ENCODE results near the gene NR2C2.
"Not testable (repeated sequence)": the region's sequence is repeated elsewhere in the genome, so short reads cannot be mapped to it uniquely, and the experiment has no call there.

The NR2C2 gene

DNA sequence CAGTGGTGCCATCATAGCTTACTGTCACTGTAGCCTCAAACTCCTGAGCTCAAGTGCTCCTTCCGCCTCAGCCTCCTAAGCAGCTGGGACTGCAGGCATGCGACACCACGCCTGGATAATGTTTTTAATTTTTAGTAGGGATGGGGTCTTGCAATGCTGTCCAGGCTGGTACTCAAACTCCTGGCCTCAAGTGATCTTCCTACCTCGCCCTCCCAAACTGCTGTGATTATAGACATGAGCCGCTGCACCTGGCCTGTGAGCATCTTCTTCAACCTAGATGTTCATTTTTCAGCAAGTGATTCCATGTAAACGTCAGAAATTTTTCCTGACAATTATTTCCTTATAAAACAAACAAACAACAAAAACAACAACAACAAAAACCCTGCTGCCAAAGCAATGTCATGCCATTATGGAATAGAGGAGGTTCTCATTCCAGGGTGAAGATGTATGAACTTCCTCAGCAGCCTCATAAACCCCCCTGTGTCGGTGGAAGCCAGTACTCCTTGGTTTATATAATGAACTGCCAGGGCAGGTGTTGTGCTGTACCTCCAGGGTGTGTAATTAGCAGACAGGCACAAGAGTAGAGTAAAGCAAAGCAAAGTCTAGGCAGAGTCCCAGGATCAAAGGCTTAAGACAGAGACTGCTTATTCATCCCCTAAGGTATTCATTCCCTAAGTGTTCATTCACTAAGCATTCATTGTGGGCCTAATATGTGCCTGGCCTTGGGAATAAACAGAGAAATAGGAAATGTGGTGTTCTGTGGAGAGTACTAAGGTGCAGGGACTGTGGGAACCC, 44.6 kb downstream of the NR2C2 start:
- DNase-seq (ENCODE audit: low read depth), result no peak
- no peak overlapping the region for H3K4me3 ChIP-seq (ENCODE audit: low read depth, low read length)
- TF ChIP-seq, protein P1, sequence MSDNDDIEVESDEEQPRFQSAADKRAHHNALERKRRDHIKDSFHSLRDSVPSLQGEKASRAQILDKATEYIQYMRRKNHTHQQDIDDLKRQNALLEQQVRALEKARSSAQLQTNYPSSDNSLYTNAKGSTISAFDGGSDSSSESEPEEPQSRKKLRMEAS (IDR thresholded peaks at IDR 0.05; ENCODE audit: low read depth, low read length), result no peak
- TF ChIP-seq POLR2A (IDR thresholded peaks at IDR 0.05; ENCODE audit: extremely low read depth, insufficient read length) (no peak), MYC (IDR thresholded peaks at IDR 0.05; ENCODE audit: low read depth, low read length) (no peak)
- TF ChIP-seq, protein P2, sequence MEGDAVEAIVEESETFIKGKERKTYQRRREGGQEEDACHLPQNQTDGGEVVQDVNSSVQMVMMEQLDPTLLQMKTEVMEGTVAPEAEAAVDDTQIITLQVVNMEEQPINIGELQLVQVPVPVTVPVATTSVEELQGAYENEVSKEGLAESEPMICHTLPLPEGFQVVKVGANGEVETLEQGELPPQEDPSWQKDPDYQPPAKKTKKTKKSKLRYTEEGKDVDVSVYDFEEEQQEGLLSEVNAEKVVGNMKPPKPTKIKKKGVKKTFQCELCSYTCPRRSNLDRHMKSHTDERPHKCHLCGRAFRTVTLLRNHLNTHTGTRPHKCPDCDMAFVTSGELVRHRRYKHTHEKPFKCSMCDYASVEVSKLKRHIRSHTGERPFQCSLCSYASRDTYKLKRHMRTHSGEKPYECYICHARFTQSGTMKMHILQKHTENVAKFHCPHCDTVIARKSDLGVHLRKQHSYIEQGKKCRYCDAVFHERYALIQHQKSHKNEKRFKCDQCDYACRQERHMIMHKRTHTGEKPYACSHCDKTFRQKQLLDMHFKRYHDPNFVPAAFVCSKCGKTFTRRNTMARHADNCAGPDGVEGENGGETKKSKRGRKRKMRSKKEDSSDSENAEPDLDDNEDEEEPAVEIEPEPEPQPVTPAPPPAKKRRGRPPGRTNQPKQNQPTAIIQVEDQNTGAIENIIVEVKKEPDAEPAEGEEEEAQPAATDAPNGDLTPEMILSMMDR (IDR thresholded peaks at IDR 0.05; ENCODE audit: low read depth, low read length), result no peak

DNA sequence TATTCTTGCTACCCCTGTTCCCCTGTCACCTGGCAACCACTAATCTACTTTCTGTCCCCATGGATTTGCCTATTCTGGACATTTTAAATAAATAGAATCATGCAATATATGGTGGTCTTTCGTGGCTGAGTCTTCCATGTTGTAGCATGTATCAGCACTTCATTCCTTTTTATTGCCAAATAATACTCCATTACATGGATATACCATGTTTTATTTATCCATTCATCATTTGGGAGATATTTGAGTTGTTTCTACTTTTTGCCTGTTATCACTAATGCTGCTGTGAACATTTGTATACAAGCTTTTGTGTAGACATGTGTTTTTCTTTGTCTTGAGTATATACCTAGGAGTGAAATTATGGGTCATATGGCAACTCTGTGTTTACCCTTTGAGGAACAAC, 50.6 kb downstream of the NR2C2 start:
- no peak for DNase-seq (ENCODE audit: low read depth)
- no peak for TF ChIP-seq POLR2A (IDR thresholded peaks at IDR 0.05; ENCODE audit: extremely low read depth, insufficient read length)
- no peak for TF ChIP-seq MYC (IDR thresholded peaks at IDR 0.05; ENCODE audit: low read depth, low read length)
- TF ChIP-seq, protein P1 (IDR thresholded peaks at IDR 0.05; ENCODE audit: low read depth, low read length), result no peak
- TF ChIP-seq, protein P2 (IDR thresholded peaks at IDR 0.05; ENCODE audit: low read depth, low read length), result no peak
- no peak overlapping the region for H3K4me3 ChIP-seq (ENCODE audit: low read depth, low read length)

DNA sequence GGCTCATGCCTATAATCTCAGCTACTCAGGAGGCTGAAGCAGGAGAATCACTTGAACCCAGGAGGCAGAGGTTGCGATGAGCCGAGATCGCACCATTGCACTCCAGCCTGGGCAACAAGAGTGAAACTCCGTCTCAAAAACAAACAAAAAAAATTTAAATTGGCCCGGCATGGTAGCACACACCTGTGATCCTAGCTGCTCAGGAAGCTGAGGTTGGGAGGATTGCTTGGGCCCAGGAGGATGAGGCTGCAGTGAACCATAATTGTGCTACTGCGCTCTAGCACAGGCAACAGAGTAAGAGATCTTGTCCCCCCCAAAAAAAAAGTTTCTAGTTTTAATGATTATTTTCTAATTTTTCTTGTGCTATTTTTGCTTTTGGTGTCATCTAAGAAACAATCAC, 51.8 kb downstream of the NR2C2 start:
- not testable (repeated sequence) for DNase-seq (ENCODE audit: low read depth); H3K4me3 ChIP-seq (ENCODE audit: low read depth, low read length)

DNA sequence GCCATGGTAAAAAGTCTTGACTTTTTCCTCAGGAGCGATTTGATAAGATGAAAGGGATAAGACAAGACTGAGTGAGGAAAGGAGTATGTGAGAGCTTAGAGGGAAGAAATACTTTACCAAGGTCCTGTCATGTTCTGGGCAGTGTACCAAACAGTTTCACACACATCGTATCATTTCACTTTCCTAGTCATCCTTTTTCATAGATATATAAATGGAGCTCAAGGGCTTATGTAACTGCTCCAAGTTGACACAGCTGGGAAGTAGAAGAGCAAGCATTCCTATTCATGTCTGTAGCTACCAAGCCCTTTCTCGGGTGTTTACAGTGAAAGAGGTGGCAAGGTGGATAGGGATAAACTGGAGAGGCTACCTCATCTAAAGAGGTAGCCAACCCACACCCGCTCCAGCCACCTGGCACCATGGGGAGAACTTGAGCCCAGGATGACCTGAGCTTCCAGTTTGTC, 60.3 kb downstream of the NR2C2 start:
- H3K4me3 ChIP-seq (ENCODE audit: low read depth, low read length), result no peak overlapping the region
- DNase-seq (ENCODE audit: low read depth), result no peak
- TF ChIP-seq POLR2A (IDR thresholded peaks at IDR 0.05; ENCODE audit: extremely low read depth, insufficient read length) (no peak), MYC (IDR thresholded peaks at IDR 0.05; ENCODE audit: low read depth, low read length) (no peak)
- TF ChIP-seq, protein P2 (IDR thresholded peaks at IDR 0.05; ENCODE audit: low read depth, low read length), result no peak
- TF ChIP-seq, protein P1 (IDR thresholded peaks at IDR 0.05; ENCODE audit: low read depth, low read length), result no peak

DNA sequence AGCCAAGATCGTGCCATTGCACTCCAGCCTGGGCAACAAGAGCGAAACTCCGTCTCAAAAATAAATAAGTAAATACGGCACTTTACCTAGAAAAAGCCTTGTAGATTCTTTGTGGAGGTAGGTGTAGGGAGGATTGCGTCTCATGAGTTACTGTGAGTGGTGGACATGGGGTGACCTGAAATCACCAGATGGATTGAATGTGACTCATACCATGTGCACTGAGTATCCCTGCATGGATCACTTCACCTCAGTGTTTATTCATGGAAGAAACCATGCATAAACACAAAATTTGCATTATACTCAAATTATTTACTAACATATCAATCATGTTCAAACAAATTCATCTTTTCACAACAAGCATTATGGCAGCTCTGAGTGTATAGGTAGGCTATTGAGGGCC, 61.8 kb downstream of the NR2C2 start:
- TF ChIP-seq MYC (IDR thresholded peaks at IDR 0.05; ENCODE audit: low read depth, low read length), result no peak
- no peak for DNase-seq (ENCODE audit: low read depth)
- H3K4me3 ChIP-seq (ENCODE audit: low read depth, low read length), result no peak overlapping the region

DNA sequence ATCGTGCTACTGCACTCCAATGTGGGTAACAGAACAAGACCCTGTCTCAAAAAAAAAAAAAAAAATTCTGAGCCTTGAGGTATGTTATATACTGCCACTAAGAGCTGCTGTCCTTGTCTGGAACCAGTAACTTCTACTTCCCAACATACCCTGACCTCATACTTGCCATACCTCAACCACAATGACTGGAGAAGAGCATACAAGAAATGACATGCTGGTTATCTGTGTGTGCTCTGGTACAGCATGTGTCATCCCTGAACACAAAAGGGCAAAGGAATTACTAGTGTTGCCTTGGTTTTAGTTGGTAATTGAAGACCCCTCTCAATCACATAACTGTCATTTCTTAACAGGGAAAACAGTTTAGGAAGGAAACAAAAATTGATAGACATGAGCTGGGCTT, 63.3 kb downstream of the NR2C2 start:
- no peak overlapping the region for H3K4me3 ChIP-seq (ENCODE audit: low read depth, low read length)
- no peak for DNase-seq (ENCODE audit: low read depth)
- TF ChIP-seq, protein P2 (IDR thresholded peaks at IDR 0.05; ENCODE audit: low read depth, low read length), result no peak
- TF ChIP-seq MYC (IDR thresholded peaks at IDR 0.05; ENCODE audit: low read depth, low read length) (no peak), POLR2A (IDR thresholded peaks at IDR 0.05; ENCODE audit: extremely low read depth, insufficient read length) (no peak)
- TF ChIP-seq, protein P1 (IDR thresholded peaks at IDR 0.05; ENCODE audit: low read depth, low read length), result no peak

DNA sequence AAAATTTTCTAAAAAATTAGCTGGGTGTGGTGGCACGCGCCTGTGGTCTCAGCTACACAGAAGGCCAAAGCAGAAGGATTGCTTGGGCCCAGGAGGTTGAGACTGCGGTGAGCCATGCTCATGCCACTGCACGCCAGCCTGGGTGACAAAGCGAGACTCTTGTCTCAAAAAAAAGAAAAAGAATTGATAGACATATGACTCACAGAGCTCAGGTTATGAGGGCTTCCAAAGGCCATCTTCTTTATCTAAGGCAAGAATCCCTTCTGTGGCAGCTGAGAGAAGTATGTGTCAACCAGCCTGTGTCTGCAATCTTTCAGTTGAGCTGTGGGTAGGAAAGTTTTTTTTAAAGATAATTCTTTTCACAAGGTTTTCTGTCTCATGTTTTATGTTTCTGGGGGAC, 63.8 kb downstream of the NR2C2 start:
- no peak for DNase-seq (ENCODE audit: low read depth)
- TF ChIP-seq, protein P1 (IDR thresholded peaks at IDR 0.05; ENCODE audit: low read depth, low read length), result no peak
- TF ChIP-seq MYC (IDR thresholded peaks at IDR 0.05; ENCODE audit: low read depth, low read length) (no peak), POLR2A (IDR thresholded peaks at IDR 0.05; ENCODE audit: extremely low read depth, insufficient read length) (no peak)
- TF ChIP-seq, protein P2 (IDR thresholded peaks at IDR 0.05; ENCODE audit: low read depth, low read length), result no peak
- no peak overlapping the region for H3K4me3 ChIP-seq (ENCODE audit: low read depth, low read length)

Data from NB4 (cell line).